ENCODE measurements around the gene ZNF274. TPM values are rescaled to one million over a fixed set of nuclear protein-coding genes. Genes with fewer than 3 reads are reported as not detected.

The ZNF274 gene
- total RNA-seq, 2 experiments from 2014 or later = 51.0 to 51.4 TPM

DNA sequence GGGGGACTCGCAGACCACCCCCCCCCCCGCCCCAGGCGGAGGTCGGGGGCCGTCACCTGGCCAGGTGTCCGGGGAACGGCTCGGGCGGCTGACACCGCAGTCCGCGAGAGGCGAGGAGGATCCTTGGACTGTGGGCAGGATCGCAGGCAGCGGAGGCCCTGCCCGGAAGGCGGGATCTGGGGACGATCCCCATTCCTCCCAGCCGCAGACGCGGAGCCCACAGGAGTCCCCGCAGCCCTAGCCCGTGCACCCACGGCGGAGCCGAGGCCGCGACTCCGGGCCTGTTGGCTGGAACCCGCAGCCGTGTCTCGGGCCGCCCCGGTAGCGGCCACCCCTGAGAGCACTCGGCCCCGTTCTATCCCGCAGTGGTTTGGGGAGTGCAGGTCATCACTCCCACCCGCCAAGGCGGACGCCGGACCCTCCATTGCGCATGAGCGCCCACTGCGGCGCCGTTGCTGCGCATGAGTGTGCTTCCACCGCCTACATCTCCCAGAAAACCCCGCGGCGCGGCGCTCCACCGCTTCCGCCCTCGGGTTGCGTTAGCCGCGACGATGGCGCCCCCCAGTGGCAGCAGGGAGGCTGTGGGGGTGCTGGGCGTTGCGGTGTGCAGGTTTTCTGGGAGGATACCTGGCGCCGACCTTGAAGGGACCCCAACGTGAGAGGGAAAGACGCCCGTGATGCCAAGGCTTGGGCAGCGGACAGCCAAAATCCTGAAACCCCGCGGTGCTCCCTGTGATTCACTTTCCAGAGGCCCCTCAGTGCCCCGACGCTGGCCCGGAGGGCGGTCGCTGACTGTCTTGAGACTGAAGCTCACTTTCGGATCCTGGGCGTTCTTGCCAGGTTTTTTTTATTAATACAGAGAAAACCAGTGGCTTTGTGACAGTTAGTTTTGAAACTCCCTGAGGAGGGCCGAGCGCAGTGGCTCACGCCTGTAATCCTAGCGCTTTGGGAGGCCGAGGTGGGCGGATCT lies 27.9 kb upstream of the ZNF274 start:
- peak overlapping the region; percentile 93 for H3K4me3 Mint-ChIP-seq
- peak; percentile 97 for TF ChIP-seq CTCF (IDR thresholded peaks at IDR 0.05)
- peak overlapping the region; percentile 78 for H3K27ac Mint-ChIP-seq
- H3K4me1 Mint-ChIP-seq (ENCODE audit: low read depth) = peaks cover 23% of the 10 kb centered on the region
- DNase-seq (peak; percentile 93 to 100 (median 97)), ATAC-seq (ENCODE audit: poor library complexity) (peak; percentile 91)
- POLR2A ChIA-PET = interaction anchor here (0.6 to 2.3 kb wide), 3 partner anchors 28 to 133 kb away, joined by 3 to 13 read pairs (median 3); partner anchors contain the start of gene ZNF274
- intact Hi-C loops (cut with DNase I, micrococcal nuclease) = loop anchor here (1.0 to 10.0 kb wide), 14 partner anchors 132 to 1840 kb away; partner anchors contain the start of genes ZNF606 (in 2 of the 2), ZIK1 (in 1 of the 2), ZNF211 (in 1 of the 2) and ZNF552 (in 1 of the 2)
- Histone ChIP-seq H3K9me3 (ENCODE audit: control insufficient read depth in 1 of 2, insufficient read depth in 1 of 2, low read length in 2 of 2) (peaks cover 0 to 63% of the 10 kb centered on the region in 2 experiments), H3K4me3 (ENCODE audit: low read length) (peak overlapping the region; percentile 76), H3K27ac (ENCODE audit: low read depth in 1 of 2, low read length in 2 of 2) (peak overlapping the region; percentile 52 to 62), H3K36me3 (ENCODE audit: insufficient read depth, low read length) (no peaks in the 10 kb centered on the region), H3K27me3 (ENCODE audit: control insufficient read depth in 1 of 2, insufficient read depth in 2 of 2, low read length in 2 of 2) (no peaks in the 10 kb centered on the region), H3K4me1 (ENCODE audit: insufficient read depth, low read length) (peaks cover 31% of the 10 kb centered on the region)
- CTCF ChIA-PET = interaction anchor here (0.5 to 1.1 kb wide), 4 partner anchors 14 to 238 kb away, joined by 3 to 5 read pairs (median 3); partner anchors contain the start of genes ZNF417 and ZNF606
- H3K27me3 Mint-ChIP-seq = no peaks in the 10 kb centered on the region
- H3K36me3 Mint-ChIP-seq (ENCODE audit: low read depth) = peaks cover 4% of the 10 kb centered on the region
- no peaks in the 10 kb centered on the region for H3K9me3 Mint-ChIP-seq

DNA sequence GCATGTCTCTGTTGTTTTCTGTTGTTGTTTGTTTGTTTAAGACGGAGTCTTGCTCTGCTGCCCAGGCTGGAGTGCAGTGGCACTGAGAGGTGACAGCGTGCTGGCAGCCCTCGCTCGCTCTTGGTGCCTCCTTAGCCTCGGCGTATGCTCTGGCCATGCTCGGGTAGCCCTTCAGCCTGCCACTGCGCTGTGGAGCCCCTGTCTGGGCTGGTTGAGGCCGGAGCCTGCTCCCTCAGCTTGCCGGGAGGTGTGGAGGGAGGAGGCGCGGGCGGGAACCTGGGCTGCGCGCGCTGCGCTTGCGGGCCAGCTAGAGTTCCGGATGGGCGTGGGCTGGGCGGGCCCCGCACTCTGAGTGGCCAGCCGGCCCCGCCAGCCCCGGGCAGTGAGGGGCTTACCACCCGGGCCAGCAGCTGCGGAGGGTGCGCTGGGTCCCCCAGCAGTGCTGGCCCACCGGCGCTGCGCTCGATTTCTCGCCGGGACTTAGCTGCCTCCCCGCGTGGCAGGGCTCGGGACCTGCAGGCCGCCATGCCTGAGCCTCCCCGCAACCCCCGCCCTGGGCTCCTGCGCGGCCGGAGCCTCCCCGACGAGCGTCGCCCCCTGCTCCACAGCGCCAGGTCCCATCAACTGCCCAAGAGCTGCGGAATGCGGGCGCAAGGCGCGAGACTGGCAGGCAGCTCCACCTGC lies 25.7 kb upstream of the ZNF274 start:
- no peak overlapping the region for H3K27ac Mint-ChIP-seq
- CTCF ChIA-PET = no interaction called here

More for the DNA sequence above, 25.7 kb upstream of the ZNF274 start:
- H3K9me3 ChIP-seq (ENCODE audit: control insufficient read depth in 1 of 2, insufficient read depth in 1 of 2, low read length in 2 of 2) = peaks cover 8 to 71% of the 10 kb centered on the region in 2 experiments
- DNase-seq = peak in 1 of 14 experiments; percentile 18
- Mint-ChIP-seq H3K9me3 (peaks cover 4% of the 10 kb centered on the region), H3K4me3 (no peak overlapping the region), H3K27me3 (no peaks in the 10 kb centered on the region), H3K36me3 (ENCODE audit: low read depth) (peaks cover 6% of the 10 kb centered on the region), H3K4me1 (ENCODE audit: low read depth) (peaks cover 12% of the 10 kb centered on the region)
- intact Hi-C loops (cut with DNase I, micrococcal nuclease) = loop anchor here (5.0 to 10.0 kb wide), 8 partner anchors 272 to 1842 kb away; partner anchors contain the start of genes ZIK1 (in 1 of the 2), ZNF211 (in 1 of the 2), ZNF552 (in 1 of the 2) and ZNF582 (in 1 of the 2)
- no peak overlapping the region for H3K4me3 ChIP-seq (ENCODE audit: low read length)
- H3K27me3 ChIP-seq (ENCODE audit: control insufficient read depth in 1 of 2, insufficient read depth in 2 of 2, low read length in 2 of 2) = peaks cover 0 to 3% of the 10 kb centered on the region in 2 experiments
- TF ChIP-seq CTCF (IDR thresholded peaks at IDR 0.05) = no peak
- no peaks in the 10 kb centered on the region for H3K36me3 ChIP-seq (ENCODE audit: insufficient read depth, low read length)
- no peak for ATAC-seq (ENCODE audit: poor library complexity)
- POLR2A ChIA-PET = no interaction called here
- no peak overlapping the region for H3K27ac ChIP-seq (ENCODE audit: low read depth in 1 of 2, low read length in 2 of 2)
- H3K4me1 ChIP-seq (ENCODE audit: insufficient read depth, low read length) = peaks cover 19% of the 10 kb centered on the region

Measured in CD4-positive, alpha-beta T cell (primary cell).